ENCODE results near the gene NELFB. TPM values are rescaled to one million over a fixed set of nuclear protein-coding genes. Genes with fewer than 3 reads are reported as not detected.

Gene NELFB
- total RNA-seq, 4 donors from 2014 or later: 29.8 to 39.1 (median 32.4) TPM

DNA sequence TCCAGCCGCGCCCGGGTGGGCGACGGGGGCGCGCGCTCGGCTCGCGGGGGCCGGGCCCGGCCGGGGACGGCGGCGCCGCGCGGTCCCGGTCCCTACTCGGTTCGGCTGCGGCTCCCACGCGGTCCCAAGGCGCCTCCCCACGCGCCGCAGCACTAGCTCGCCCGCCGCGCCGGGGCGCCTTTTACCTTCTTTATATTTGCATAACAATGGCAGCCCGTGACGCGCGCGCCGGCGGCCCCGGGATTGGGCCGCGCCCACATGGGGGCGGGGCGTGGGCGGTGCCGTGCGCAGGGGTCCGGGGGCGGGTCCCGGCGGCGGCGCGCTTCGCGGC, 47.0 kb downstream of the NELFB start, which contains the start of gene NRARP:
NRARP (minus strand) TSS at position 154 of the 331 bp plus-strand sequence. CDS start 343 bp downstream, outside the sequence.
- Histone ChIP-seq H3K4me3 (replicated peaks in 1 of 3) (peak within 1 kb of the TSS in 2 of 3 donors; percentile 5 to 46), H3K4me1 (peaks cover 35 to 58% of the 10 kb centered on the region in 2 donors), H3K27ac (peak within 1 kb of the TSS in 2 of 3 donors; percentile 61 to 71), H3K27me3 (no peaks in the 10 kb centered on the region), H3K36me3 (no peaks in the 10 kb centered on the region), H3K9me3 (no peaks in the 10 kb centered on the region)
- TF ChIP-seq, protein P1, sequence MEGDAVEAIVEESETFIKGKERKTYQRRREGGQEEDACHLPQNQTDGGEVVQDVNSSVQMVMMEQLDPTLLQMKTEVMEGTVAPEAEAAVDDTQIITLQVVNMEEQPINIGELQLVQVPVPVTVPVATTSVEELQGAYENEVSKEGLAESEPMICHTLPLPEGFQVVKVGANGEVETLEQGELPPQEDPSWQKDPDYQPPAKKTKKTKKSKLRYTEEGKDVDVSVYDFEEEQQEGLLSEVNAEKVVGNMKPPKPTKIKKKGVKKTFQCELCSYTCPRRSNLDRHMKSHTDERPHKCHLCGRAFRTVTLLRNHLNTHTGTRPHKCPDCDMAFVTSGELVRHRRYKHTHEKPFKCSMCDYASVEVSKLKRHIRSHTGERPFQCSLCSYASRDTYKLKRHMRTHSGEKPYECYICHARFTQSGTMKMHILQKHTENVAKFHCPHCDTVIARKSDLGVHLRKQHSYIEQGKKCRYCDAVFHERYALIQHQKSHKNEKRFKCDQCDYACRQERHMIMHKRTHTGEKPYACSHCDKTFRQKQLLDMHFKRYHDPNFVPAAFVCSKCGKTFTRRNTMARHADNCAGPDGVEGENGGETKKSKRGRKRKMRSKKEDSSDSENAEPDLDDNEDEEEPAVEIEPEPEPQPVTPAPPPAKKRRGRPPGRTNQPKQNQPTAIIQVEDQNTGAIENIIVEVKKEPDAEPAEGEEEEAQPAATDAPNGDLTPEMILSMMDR (IDR thresholded peaks at IDR 0.05): no peak
- peak; percentile 44 to 85 for TF ChIP-seq POLR2A (IDR thresholded peaks at IDR 0.05)
- DNase-seq: peak; percentile 90 to 91
- intact Hi-C loops (cut with DNase I): no loop called here
- WGBS, 2 donors: 0% methylated on average over 7 of the region's 60 CpGs; no CpG with 5 or more reads in 1 of the 2 donors

DNA sequence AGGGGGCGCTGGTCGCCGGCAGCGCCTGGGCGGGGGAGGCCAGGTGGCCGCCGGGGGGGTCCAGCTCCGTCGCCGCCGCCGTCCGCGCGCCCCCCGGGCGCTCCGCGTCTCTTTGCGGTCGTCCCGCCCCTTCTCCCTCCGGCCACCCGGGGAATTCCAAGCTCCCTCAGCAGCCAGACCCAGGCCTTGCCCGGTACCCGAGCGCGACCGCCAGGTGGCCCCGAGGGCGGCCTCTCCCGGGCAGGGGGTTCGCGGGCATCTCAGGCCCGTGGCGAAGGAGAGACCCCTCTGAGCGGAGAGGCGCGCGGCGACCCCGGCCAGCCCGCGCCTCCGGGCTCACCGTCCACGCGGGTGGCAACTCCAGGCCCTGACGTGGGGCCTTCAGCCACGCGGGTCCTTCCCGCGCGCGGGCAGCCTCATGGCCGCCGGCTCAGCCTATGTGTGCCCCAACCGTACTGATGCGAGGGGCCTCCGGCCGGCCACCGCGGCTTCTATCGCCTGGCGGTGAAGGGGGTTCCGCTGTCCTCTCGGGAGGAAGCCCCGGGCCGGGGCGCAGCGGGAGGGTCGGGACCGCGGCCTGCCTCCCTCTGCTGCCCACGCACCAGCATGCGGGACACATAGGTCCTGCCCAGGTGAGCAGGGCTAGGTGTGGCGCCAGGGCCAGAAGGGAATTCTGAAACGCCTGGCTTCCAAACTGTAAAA, 47.5 kb downstream of the NELFB start:
- TF ChIP-seq POLR2A (IDR thresholded peaks at IDR 0.05): no peak
- TF ChIP-seq, protein P1 (IDR thresholded peaks at IDR 0.05): peak in 5 of 6 experiments; percentile 11 to 72 (median 49)
- peak in 1 of 2 donors; percentile 72 for DNase-seq
- Histone ChIP-seq H3K27me3 (no peaks in the 10 kb centered on the region), H3K9me3 (no peaks in the 10 kb centered on the region), H3K27ac (peak overlapping the region in 2 of 3 donors; percentile 61 to 71), H3K4me3 (replicated peaks in 1 of 3) (peak overlapping the region in 1 of 3 donors; percentile 46), H3K36me3 (no peaks in the 10 kb centered on the region), H3K4me1 (peaks cover 41 to 59% of the 10 kb centered on the region in 2 donors)
- WGBS, 2 donors: 11 to 39% methylated on average over 4 to 8 of the region's 78 CpGs
- intact Hi-C loops (cut with DNase I): no loop called here

DNA sequence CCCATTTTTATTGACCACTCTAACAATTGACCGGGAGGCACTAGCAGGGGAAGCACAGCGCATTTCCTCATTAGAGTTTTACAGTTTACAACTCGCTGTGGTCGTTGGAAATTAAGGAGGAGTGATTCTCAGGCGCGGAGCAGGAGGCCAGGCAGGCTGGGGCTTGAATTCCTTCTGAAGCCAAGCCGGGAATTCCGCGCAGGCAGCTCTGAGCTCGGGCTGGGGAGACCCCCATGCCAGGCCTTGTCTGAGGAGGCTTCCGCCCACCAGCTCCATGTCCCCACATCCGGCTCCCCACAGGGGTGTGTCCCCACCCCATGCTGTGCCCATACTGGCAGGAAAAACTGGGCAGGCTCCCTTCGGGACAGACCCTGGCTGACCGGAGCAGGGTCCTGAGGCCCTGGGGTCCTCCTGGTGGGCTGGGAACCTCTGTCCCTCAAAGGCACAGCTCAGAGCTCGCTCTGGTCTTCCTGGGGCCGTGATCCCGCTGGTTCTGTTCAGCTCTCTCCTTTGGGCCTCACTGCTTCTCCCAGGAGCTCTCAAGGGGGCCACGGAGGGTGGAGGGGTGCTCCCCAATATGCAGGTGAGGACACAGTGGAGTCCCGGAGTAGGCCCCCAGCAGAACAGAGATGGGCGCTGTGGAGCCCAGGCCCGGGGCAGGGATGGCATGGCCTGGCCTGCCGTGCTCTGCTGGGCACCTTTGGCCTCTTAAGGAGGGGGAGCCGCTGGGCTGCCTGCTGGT, 48.2 kb downstream of the NELFB start:
- TF ChIP-seq POLR2A (IDR thresholded peaks at IDR 0.05): no peak
- TF ChIP-seq, protein P1 (IDR thresholded peaks at IDR 0.05): no peak
- 75 to 79% methylated on average over 14 to 20 of the region's 23 CpGs for WGBS, 2 donors
- Histone ChIP-seq H3K27ac (peak overlapping the region in 2 of 3 donors; percentile 61 to 71), H3K4me1 (peaks cover 41 to 60% of the 10 kb centered on the region in 2 donors), H3K27me3 (no peaks in the 10 kb centered on the region), H3K4me3 (replicated peaks in 1 of 3) (no peak overlapping the region), H3K36me3 (no peaks in the 10 kb centered on the region), H3K9me3 (no peaks in the 10 kb centered on the region)
- intact Hi-C loops (cut with DNase I): no loop called here
- no peak for DNase-seq

DNA sequence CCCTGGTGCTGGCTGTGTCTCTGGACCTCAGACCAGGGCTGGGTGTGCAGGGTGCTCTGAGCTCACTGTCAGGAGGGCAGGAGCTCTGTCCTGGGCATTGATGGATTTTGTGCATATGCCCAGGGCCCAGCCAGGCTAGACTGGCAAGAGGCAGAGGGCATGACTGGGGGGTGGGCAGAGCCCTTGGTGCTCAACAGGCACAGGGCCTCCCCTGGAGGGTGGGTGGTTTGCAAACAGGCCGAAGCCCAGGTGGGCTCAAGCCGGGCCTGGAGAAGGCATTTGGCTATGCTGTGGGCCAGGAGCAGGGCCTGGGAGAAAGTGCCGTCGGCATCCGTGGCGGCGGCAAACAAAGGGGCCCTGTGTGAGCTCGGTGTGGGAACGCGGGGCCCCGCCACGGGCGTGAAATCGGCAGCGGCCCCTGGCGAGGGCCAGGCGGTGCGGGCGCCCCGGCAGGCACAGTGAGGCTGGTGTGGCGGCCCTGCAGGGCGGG, 48.8 kb downstream of the NELFB start:
- Histone ChIP-seq H3K4me3 (replicated peaks in 1 of 3) (no peak overlapping the region), H3K27me3 (no peaks in the 10 kb centered on the region), H3K4me1 (peaks cover 41 to 60% of the 10 kb centered on the region in 2 donors), H3K27ac (peak overlapping the region in 1 of 3 donors; percentile 71), H3K36me3 (no peaks in the 10 kb centered on the region), H3K9me3 (no peaks in the 10 kb centered on the region)
- TF ChIP-seq, protein P1 (IDR thresholded peaks at IDR 0.05): no peak
- no peak for TF ChIP-seq POLR2A (IDR thresholded peaks at IDR 0.05)
- WGBS, 2 donors: 85 to 100% methylated on average over 2 to 21 of the region's 22 CpGs
- intact Hi-C loops (cut with DNase I): no loop called here
- DNase-seq: no peak

Measured in thyroid gland (tissue), 4 donors.